K562 (cell line): Measurements from ENCODE around the gene BCAP31. TPM values are rescaled to one million over a fixed set of nuclear protein-coding genes. Genes with fewer than 3 reads are reported as not detected.
A peak's percentile ranks its signal among the peaks of the same experiment; 100 is the strongest.
"Not testable (repeated sequence)": the region's sequence is repeated elsewhere in the genome, so short reads cannot be mapped to it uniquely, and the experiment has no call there.

Experiments used
- ATAC-seq: fragments of 200-7000 bp; cut with Tn5 transposase; 3 replicates; pipeline ENCODE4 v1.9.1; 2020; ENCODE audit warnings: moderate library complexity
- BruUV-seq: library from RNA; stranded (reverse); fragments of 400-500 nt; replicated peaks from 2 replicates; lab custom pipeline; 2021; lab: Mats Ljungman, UMichigan
- CTCF ChIA-PET: fragments of 300-600 bp; formaldehyde crosslinking; extraction: SDS; loops from one replicate; lab custom pipeline; 2021; ENCODE audit warnings: low intra/inter-chr PET ratio; lab: Yijun Ruan, JAX
- POLR2A ChIA-PET: fragments of 300-600, 350-650 bp; sonication (Branson Sonifier 250); formaldehyde crosslinking; extraction: SDS; loops from one replicate; lab custom pipeline; 2021; ENCODE audit warnings: antibody characterized with exemption, inconsistent platforms; lab: Yijun Ruan, JAX
- DNase-seq, 4 experiments: peaks; one replicate each; pipeline versions ENCODE4 v3.0.0 to v3.0.0-alpha.2; 2011 to 2018; ENCODE audit warnings: low spot score in 3 of 4, mixed read lengths in 3 of 4; ENCODE audit errors: extremely low read depth in 1 of 4
- FAIRE-seq: peaks from 2 replicates; lab custom pipeline; 2011; peaks lifted over from hg19 to GRCh38; lab: Jason Lieb, UNC
- H2AFZ ChIP-seq: 2 replicates; pipeline ENCODE4 v1.6.0; 2011; ENCODE audit warnings: low read depth, low read length, control low read depth, inconsistent platforms
- H3K27ac ChIP-seq: fragments of 200-600 bp; 3 replicates; pipeline ENCODE4 v1.8.0; 2011; ENCODE audit warnings: low read depth, mild to moderate bottlenecking, control low read depth, inconsistent platforms, low read length, moderate library complexity, mixed read lengths; ENCODE audit errors: extremely low read depth
- H3K27me3 ChIP-seq, 2 experiments: fragments of 300-600 bp in 1 of 2; 2 replicates in 1 of 2; 3 replicates in 1 of 2; pipeline versions ENCODE4 v1.6.0 to v1.8.0; 2011; ENCODE audit warnings: inconsistent platforms in 2 of 2, low read length in 2 of 2, mild to moderate bottlenecking in 1 of 2, mixed read lengths in 1 of 2, moderate library complexity in 1 of 2; ENCODE audit not compliant: control insufficient read depth in 2 of 2, insufficient read depth in 2 of 2
- H3K36me3 ChIP-seq: fragments of 300-600 bp; 3 replicates; pipeline ENCODE4 v1.8.0; 2011; ENCODE audit warnings: mild to moderate bottlenecking, low read length, inconsistent platforms; ENCODE audit not compliant: control insufficient read depth, insufficient read depth
- H3K4me1 ChIP-seq, 2 experiments: fragments of 200-600 bp in 1 of 2; replicated peaks in 1 of 2; 2 replicates in 1 of 2; 3 replicates in 1 of 2; pipeline versions ENCODE4 v1.5.1 to v1.8.0; 2011; ENCODE audit warnings: inconsistent platforms in 2 of 2, low read length in 2 of 2, mild to moderate bottlenecking in 1 of 2, mixed read lengths in 1 of 2, moderate library complexity in 1 of 2; ENCODE audit not compliant: control insufficient read depth in 2 of 2, insufficient read depth in 2 of 2
- H3K4me2 ChIP-seq: 2 replicates; pipeline ENCODE4 v1.6.1; 2011; ENCODE audit warnings: low read length, control low read depth, inconsistent platforms, mixed read lengths; ENCODE audit not compliant: insufficient read depth
- H3K4me3 ChIP-seq: fragments of 200-600 bp; sonication (generic), shearing (Covaris generic); 2 replicates; pipeline ENCODE4 v1.5.1; 2016; ENCODE audit warnings: control low read depth, inconsistent platforms
- H3K79me2 ChIP-seq: fragments of 200-600 bp; 3 replicates; pipeline ENCODE4 v1.8.0; 2011; ENCODE audit warnings: low read length, inconsistent platforms; ENCODE audit not compliant: control insufficient read depth, insufficient read depth
- H3K9ac ChIP-seq, 2 experiments: 2 replicates each; pipeline versions ENCODE4 v1.6.0 to v1.6.1; 2011; ENCODE audit warnings: low read depth in 2 of 2, low read length in 2 of 2, control low read depth in 1 of 2, inconsistent platforms in 1 of 2, mild to moderate bottlenecking in 1 of 2, mixed read lengths in 1 of 2; ENCODE audit not compliant: insufficient read depth in 1 of 2
- H3K9me1 ChIP-seq: one replicate; pipeline ENCODE4 v1.6.0; 2011; ENCODE audit warnings: inconsistent platforms, mild to moderate bottlenecking, low read length, moderate library complexity; ENCODE audit not compliant: control insufficient read depth, insufficient read depth
- H3K9me3 ChIP-seq: replicated peaks from 2 replicates; pipeline ENCODE4 v1.5.1; 2011; ENCODE audit warnings: low read depth, low read length, inconsistent platforms; ENCODE audit not compliant: control insufficient read depth, insufficient read depth
- H4K20me1 ChIP-seq: replicated peaks from 2 replicates; pipeline ENCODE4 v1.6.1; 2011; ENCODE audit warnings: low read length, inconsistent platforms, mixed read lengths; ENCODE audit not compliant: control insufficient read depth, insufficient read depth
- CXXC5 ChIP-seq: fragments of 250-450 bp; sonication (Bioruptor Pico); IDR thresholded peaks from 2 replicates; pipeline ENCODE4 v1.8.0; 2022; ENCODE audit warnings: inconsistent platforms, mild to moderate bottlenecking, moderate library complexity
- WGBS: fragments of 100-300 bp; shearing (Covaris generic); methylation state at CpG from one replicate; pipeline ENCODE4 v1.1.6; 2016; ENCODE audit warnings: low coverage, mixed read lengths; ENCODE audit not compliant: insufficient coverage; ENCODE audit errors: missing lambda C conversion rate; 5-methylcytosine and 5-hydroxymethylcytosine counted together
- in situ Hi-C: fragments of 300-500 bp; cut with MboI; formaldehyde crosslinking; loops from 4 replicates; pipeline ENCODE4 v1.15.0; 2018; ENCODE audit warnings: inconsistent platforms, mixed read lengths
- intact Hi-C: fragments of 100-400 bp; cut with micrococcal nuclease; formaldehyde crosslinking; loops from 2 replicates; pipeline ENCODE4 v1.14.2; 2022
- polyA plus RNA-seq, 8 experiments: library from polyadenylated mRNA; depleted of rRNA in 4 of 8; stranded (reverse) in 5 of 8; unstranded in 3 of 8; fragments of >200 nt; fragmentation: Nextera tagmentation in 2 of 8; fragmentation: Illumina TruSeq in 1 of 8; extraction: Ambion mirVana in 2 of 8; extraction: Trizol in 1 of 8; gene quantifications; 2 replicates each; pipeline versions ENCODE4 v1.2.1 to v1.2.3, GENCODE V29; 2011 to 2014; ENCODE audit warnings: inconsistent platforms in 1 of 8, missing spikeins in 1 of 8
- total RNA-seq, 7 experiments: library from RNA; depleted of rRNA in 6 of 7; stranded (reverse); fragments of >200 nt in 6 of 7; fragmentation: Illumina TruSeq in 2 of 7; extraction: Trizol in 2 of 7; gene quantifications; 2 replicates each; pipeline versions ENCODE4 v1.2.1 to v1.2.3, GENCODE V29; 2011 to 2021; ENCODE audit warnings: low replicate concordance in 1 of 7
- TF ChIP-seq, protein P1 (sequence below): fragments of 450-650 bp; IDR thresholded peaks from 2 replicates; pipeline ENCODE4 v1.6.1; 2016
- TF ChIP-seq, protein P2 (sequence below), 2 experiments: IDR thresholded peaks in 1 of 2; conservative IDR thresholded peaks in 1 of 2; 2 replicates each; pipeline ENCODE4 v1.6.1; 2016; ENCODE audit warnings: low read depth in 2 of 2, mild to moderate bottlenecking in 1 of 2, missing compliant biosample characterization in 1 of 2, missing genetic modification characterization in 1 of 2, moderate library complexity in 1 of 2

Gene BCAP31
- total and polyA plus RNA-seq, 9 of the 15 experiments (the other 6 are each of a cell fraction or from before 2014, with no cell fraction given) = 156 to 683 (median 188) TPM

DNA sequence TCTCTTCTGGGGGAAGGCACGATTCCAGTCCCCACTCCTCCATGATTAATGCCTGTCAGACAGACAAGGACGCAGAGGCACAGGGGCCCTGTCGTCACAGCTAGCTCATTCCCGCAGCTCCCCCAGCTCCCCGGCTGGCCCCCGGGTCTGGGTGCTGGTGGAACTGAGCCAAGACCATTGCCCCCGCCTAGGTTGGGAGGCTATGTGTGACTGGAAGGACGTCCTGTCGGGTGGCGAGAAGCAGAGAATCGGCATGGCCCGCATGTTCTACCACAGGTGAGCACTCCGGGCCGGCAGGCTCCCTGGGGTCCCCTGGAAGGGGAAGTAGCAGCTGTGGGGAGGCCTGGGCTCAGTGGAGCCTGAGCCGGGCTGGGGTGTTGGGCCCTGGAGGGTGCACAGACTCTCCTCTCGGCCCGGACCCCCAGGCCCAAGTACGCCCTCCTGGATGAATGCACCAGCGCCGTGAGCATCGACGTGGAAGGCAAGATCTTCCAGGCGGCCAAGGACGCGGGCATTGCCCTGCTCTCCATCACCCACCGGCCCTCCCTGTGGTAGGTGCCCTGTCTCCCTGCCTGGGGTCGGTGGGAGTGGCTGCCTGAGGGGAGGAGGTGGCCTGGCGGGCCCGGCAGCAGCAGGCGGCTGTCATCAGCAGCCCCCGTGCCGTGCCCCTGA, 18.7 kb upstream of the BCAP31 start (continued):
- TF ChIP-seq CXXC5 (CRISPR knock-in tag) = 0 out of 2 replicates have a peak, but pooled peaks have one; percentile 37
- TF ChIP-seq, protein P1, sequence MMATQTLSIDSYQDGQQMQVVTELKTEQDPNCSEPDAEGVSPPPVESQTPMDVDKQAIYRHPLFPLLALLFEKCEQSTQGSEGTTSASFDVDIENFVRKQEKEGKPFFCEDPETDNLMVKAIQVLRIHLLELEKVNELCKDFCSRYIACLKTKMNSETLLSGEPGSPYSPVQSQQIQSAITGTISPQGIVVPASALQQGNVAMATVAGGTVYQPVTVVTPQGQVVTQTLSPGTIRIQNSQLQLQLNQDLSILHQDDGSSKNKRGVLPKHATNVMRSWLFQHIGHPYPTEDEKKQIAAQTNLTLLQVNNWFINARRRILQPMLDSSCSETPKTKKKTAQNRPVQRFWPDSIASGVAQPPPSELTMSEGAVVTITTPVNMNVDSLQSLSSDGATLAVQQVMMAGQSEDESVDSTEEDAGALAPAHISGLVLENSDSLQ = peak; percentile 76
- TF ChIP-seq, protein P2, sequence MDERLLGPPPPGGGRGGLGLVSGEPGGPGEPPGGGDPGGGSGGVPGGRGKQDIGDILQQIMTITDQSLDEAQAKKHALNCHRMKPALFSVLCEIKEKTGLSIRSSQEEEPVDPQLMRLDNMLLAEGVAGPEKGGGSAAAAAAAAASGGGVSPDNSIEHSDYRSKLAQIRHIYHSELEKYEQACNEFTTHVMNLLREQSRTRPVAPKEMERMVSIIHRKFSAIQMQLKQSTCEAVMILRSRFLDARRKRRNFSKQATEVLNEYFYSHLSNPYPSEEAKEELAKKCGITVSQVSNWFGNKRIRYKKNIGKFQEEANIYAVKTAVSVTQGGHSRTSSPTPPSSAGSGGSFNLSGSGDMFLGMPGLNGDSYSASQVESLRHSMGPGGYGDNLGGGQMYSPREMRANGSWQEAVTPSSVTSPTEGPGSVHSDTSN (CRISPR knock-in tag; IDR thresholded peaks at IDR 0.05; ENCODE audit: low read depth) = not testable (repeated sequence)
- TF ChIP-seq, protein P2 (tag; conservative IDR thresholded peaks at IDR 0.05; ENCODE audit: low read depth) = peak; percentile 81

DNA sequence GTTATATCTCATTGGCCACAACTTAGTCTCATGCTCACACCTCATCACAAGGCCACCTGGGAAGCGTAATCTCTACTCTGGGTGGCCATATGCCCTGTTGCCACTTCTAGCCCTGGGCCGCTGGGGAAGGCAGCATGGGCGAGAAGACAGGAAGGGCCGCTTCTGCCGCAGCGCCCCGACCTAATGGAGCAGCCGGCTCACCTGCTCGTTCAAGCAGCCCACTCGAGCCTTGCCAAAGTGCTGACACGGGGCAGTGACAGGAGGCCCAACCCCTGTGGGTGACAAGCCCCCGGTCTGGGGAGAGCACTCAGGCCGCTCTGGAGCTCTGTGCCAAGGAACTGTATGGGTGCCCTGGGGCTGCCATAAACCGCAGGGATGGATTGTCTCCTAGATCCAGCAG, 17.9 kb upstream of the BCAP31 start:
- intact Hi-C loops, H3K4me3 ChIP-seq, H3K9me1 ChIP-seq, CTCF ChIA-PET, DNase-seq, H4K20me1 ChIP-seq, in situ Hi-C loops, H2AFZ ChIP-seq, FAIRE-seq, H3K36me3 ChIP-seq, ATAC-seq, H3K27me3 ChIP-seq, H3K79me2 ChIP-seq, H3K9me3 ChIP-seq, BruUV-seq, H3K4me2 ChIP-seq, H3K9ac ChIP-seq: not testable (repeated sequence)
- POLR2A ChIA-PET = interaction anchor here (0.6 kb wide), 1 partner anchor 29 kb away, joined by 3 read pairs; no protein-coding TSS in a partner anchor
- 94% methylated on average over 3 of the region's 14 CpGs for WGBS
- Histone ChIP-seq H3K27ac (peak overlapping the region; percentile 46; the same call in 2 of the 3 replicates), H3K4me1 (peaks cover 0 to 58% of the 10 kb centered on the region in 2 experiments; a peak in 3 of 5 replicates)
